Neuronal stem cell (in vitro differentiated cells): ENCODE data around the gene RASSF8.
A peak's percentile ranks its signal among the peaks of the same experiment; 100 is the strongest.

Source experiments
- DNase-seq: peaks from one replicate; pipeline ENCODE4 v3.0.0-alpha.2; 2013; ENCODE audit warnings: low spot score
- H2AFZ ChIP-seq: one replicate; pipeline ENCODE4 v1.6.1; 2013; ENCODE audit warnings: mild to moderate bottlenecking, low read length, inconsistent platforms
- H2AK5ac ChIP-seq: 2 replicates; pipeline ENCODE4 v1.6.1; 2013; ENCODE audit warnings: low read depth, mild to moderate bottlenecking, inconsistent platforms, low read length, moderate library complexity, mixed read lengths
- H2BK120ac ChIP-seq: 2 replicates; pipeline ENCODE4 v1.6.1; 2013; ENCODE audit warnings: low read depth, mild to moderate bottlenecking, inconsistent platforms, low read length, moderate library complexity, mixed read lengths
- H2BK12ac ChIP-seq: one replicate; pipeline ENCODE4 v1.6.1; 2013; ENCODE audit warnings: low read length, inconsistent platforms
- H2BK15ac ChIP-seq: 2 replicates; pipeline ENCODE4 v1.6.1; 2013; ENCODE audit warnings: mild to moderate bottlenecking, low read length, inconsistent platforms, mixed read lengths
- H2BK5ac ChIP-seq: one replicate; pipeline ENCODE4 v1.6.1; 2013; ENCODE audit warnings: inconsistent platforms, mild to moderate bottlenecking, low read length, moderate library complexity
- H3K14ac ChIP-seq: one replicate; pipeline ENCODE4 v1.6.1; 2013; ENCODE audit warnings: low read length, inconsistent platforms
- H3K18ac ChIP-seq: 2 replicates; pipeline ENCODE4 v1.6.1; 2013; ENCODE audit warnings: low read length, inconsistent platforms
- H3K23ac ChIP-seq: 2 replicates; pipeline ENCODE4 v1.6.1; 2013; ENCODE audit warnings: low read depth, mild to moderate bottlenecking, mixed read lengths, low read length, inconsistent platforms; ENCODE audit not compliant: poor library complexity
- H3K27ac ChIP-seq: replicated peaks from 3 replicates; pipeline ENCODE4 v1.5.1; 2013; ENCODE audit warnings: low read length, inconsistent platforms
- H3K27me3 ChIP-seq, 3 experiments: 2 replicates each; pipeline ENCODE4 v1.6.1; 2013; ENCODE audit warnings: low read length in 3 of 3, mild to moderate bottlenecking in 2 of 3, inconsistent platforms in 1 of 3, low read depth in 1 of 3, mixed read lengths in 1 of 3, moderate library complexity in 1 of 3; ENCODE audit not compliant: control insufficient read depth in 3 of 3, insufficient read depth in 3 of 3
- H3K36me3 ChIP-seq, 2 donors: replicated peaks in 1 of 2; 2 replicates each; pipeline ENCODE4 v1.6.1; 2013; ENCODE audit warnings: low read length in 2 of 2; ENCODE audit not compliant: control insufficient read depth in 2 of 2, insufficient read depth in 2 of 2
- H3K4ac ChIP-seq: 2 replicates; pipeline ENCODE4 v1.6.1; 2013; ENCODE audit warnings: inconsistent platforms, mild to moderate bottlenecking, low read length, moderate library complexity
- H3K4me1 ChIP-seq, 2 donors: 1 replicate in 1 of 2; 2 replicates in 1 of 2; pipeline ENCODE4 v1.6.1; 2013; ENCODE audit warnings: low read length in 2 of 2, low read depth in 1 of 2; ENCODE audit not compliant: control insufficient read depth in 2 of 2, insufficient read depth in 1 of 2
- H3K4me2 ChIP-seq: one replicate; pipeline ENCODE4 v1.6.1; 2013; ENCODE audit warnings: mild to moderate bottlenecking, low read length, inconsistent platforms; ENCODE audit not compliant: insufficient read depth, poor library complexity, severe bottlenecking
- H3K4me3 ChIP-seq, 2 donors: 2 replicates each; pipeline ENCODE4 v1.5.1; 2013; ENCODE audit warnings: low read length in 2 of 2, mild to moderate bottlenecking in 2 of 2, inconsistent platforms in 1 of 2, moderate library complexity in 1 of 2
- H3K79me1 ChIP-seq: one replicate; pipeline ENCODE4 v1.6.1; 2013; ENCODE audit warnings: low read depth, mild to moderate bottlenecking, inconsistent platforms, low read length, moderate library complexity
- H3K9ac ChIP-seq: one replicate; pipeline ENCODE4 v1.6.1; 2013; ENCODE audit warnings: mild to moderate bottlenecking, low read depth, low read length, inconsistent platforms; ENCODE audit not compliant: poor library complexity
- H3K9me3 ChIP-seq, 2 donors: replicated peaks in 1 of 2; 2 replicates each; pipeline versions ENCODE3 to v1.6.1; 2013; ENCODE audit warnings: low read length in 2 of 2, mild to moderate bottlenecking in 2 of 2, inconsistent platforms in 1 of 2, low read depth in 1 of 2, mixed read lengths in 1 of 2, moderate library complexity in 1 of 2; ENCODE audit not compliant: control insufficient read depth in 2 of 2, insufficient read depth in 1 of 2
- H4K8ac ChIP-seq: one replicate; pipeline ENCODE4 v1.6.1; 2013; ENCODE audit warnings: low read depth, mild to moderate bottlenecking, inconsistent platforms, low read length, moderate library complexity
- H4K91ac ChIP-seq: one replicate; pipeline ENCODE4 v1.6.1; 2013; ENCODE audit warnings: low read length, low read depth, mild to moderate bottlenecking, inconsistent platforms; ENCODE audit not compliant: poor library complexity
- WGBS, 2 donors: extraction: QIAGEN DNeasy Blood & Tissue Kit; methylation state at CpG; one replicate each; pipeline ENCODE4 v1.1.7; 2013; ENCODE audit warnings: missing lambda C conversion rate in 2 of 2, mixed read lengths in 1 of 2; ENCODE audit not compliant: insufficient read length in 2 of 2, insufficient replicate concordance in 1 of 2; ENCODE audit errors: extremely low coverage in 2 of 2; 5-methylcytosine and 5-hydroxymethylcytosine counted together

RASSF8 gene

DNA sequence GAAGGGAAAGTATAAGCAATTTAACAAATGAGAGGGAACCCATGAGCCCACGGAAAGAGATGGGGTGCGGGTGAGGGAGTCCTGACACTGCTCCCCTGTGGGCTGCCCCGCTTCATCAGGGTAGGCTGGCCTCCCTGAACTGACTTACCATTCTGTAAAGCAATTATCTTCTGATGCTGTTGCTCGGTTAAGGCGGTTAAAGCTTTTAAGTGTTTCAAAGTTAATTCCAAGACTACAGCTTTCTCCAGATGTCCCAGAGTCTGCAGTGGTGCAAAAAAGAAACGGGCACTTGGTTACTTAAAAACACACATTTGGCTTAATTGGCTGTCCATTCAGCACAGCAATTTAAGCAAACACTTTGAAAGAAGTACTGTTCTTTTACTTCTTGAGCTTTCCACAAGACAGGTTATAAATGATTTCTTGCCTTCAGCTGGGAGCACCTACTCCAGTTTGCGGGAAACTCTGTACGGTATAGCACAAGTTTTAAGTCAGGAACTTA lies 165.0 kb downstream of the RASSF8 start:
- no CpG with 5 or more reads among the region's 8 CpGs for whole genome bisulfite sequencing, 2 donors

GRCh38 chr12:26124446-26125399 lies 166.2 kb downstream of the RASSF8 start, which contains the start of gene BHLHE41:
Gene BHLHE41, minus strand, starts transcription at chr12:26125037. Its CDS starts 258 bp downstream, at chr12:26124779.
- Histone ChIP-seq H2AK5ac (no peak within 1 kb of the TSS), H3K14ac (peak within 1 kb of the TSS; percentile 97), H2BK15ac (no peak within 1 kb of the TSS), H3K27me3 (peaks cover 14 to 75% (median 74%) of the 10 kb centered on the region in 3 experiments), H2BK5ac (no peak within 1 kb of the TSS), H4K91ac (no peak within 1 kb of the TSS), H3K9me3 (no peaks in the 10 kb centered on the region), H3K23ac (peak within 1 kb of the TSS; percentile 17), H3K36me3 (no peaks in the 10 kb centered on the region), H3K4me2 (peak within 1 kb of the TSS; percentile 95), H3K27ac (no peak within 1 kb of the TSS), H4K8ac (no peak within 1 kb of the TSS), H3K4ac (no peak within 1 kb of the TSS), H2BK120ac (no peak within 1 kb of the TSS), H3K4me1 (peaks cover 9 to 11% of the 10 kb centered on the region in 2 donors), H3K79me1 (no peaks in the 10 kb centered on the region), H2AFZ (peak within 1 kb of the TSS; percentile 96), H2BK12ac (no peak within 1 kb of the TSS), H3K4me3 (peak within 1 kb of the TSS; percentile 49 to 83), H3K9ac (peak within 1 kb of the TSS; percentile 78), H3K18ac (peak within 1 kb of the TSS; percentile 58)
- peak; percentile 51 for DNase-seq
- no CpG with 5 or more reads among the region's 54 CpGs for WGBS, 2 donors

More for the DNA sequence above, 165.0 kb downstream of the RASSF8 start:
- Histone ChIP-seq H3K14ac (no peak overlapping the region), H3K27me3 (peaks cover 14 to 68% (median 65%) of the 10 kb centered on the region in 3 experiments), H3K36me3 (no peaks in the 10 kb centered on the region), H3K27ac (no peak overlapping the region), H2BK12ac (no peak overlapping the region), H4K91ac (no peak overlapping the region), H2AK5ac (no peak overlapping the region), H2AFZ (peak overlapping the region; percentile 92), H2BK120ac (no peak overlapping the region), H3K4me3 (no peak overlapping the region), H3K79me1 (no peaks in the 10 kb centered on the region), H3K18ac (no peak overlapping the region), H2BK15ac (no peak overlapping the region), H3K4me2 (peak overlapping the region; percentile 95), H4K8ac (no peak overlapping the region), H3K4ac (no peak overlapping the region), H3K9me3 (no peaks in the 10 kb centered on the region), H2BK5ac (no peak overlapping the region), H3K23ac (no peak overlapping the region), H3K9ac (no peak overlapping the region), H3K4me1 (peaks cover 9 to 11% of the 10 kb centered on the region in 2 donors)
- no peak for DNase-seq

DNA sequence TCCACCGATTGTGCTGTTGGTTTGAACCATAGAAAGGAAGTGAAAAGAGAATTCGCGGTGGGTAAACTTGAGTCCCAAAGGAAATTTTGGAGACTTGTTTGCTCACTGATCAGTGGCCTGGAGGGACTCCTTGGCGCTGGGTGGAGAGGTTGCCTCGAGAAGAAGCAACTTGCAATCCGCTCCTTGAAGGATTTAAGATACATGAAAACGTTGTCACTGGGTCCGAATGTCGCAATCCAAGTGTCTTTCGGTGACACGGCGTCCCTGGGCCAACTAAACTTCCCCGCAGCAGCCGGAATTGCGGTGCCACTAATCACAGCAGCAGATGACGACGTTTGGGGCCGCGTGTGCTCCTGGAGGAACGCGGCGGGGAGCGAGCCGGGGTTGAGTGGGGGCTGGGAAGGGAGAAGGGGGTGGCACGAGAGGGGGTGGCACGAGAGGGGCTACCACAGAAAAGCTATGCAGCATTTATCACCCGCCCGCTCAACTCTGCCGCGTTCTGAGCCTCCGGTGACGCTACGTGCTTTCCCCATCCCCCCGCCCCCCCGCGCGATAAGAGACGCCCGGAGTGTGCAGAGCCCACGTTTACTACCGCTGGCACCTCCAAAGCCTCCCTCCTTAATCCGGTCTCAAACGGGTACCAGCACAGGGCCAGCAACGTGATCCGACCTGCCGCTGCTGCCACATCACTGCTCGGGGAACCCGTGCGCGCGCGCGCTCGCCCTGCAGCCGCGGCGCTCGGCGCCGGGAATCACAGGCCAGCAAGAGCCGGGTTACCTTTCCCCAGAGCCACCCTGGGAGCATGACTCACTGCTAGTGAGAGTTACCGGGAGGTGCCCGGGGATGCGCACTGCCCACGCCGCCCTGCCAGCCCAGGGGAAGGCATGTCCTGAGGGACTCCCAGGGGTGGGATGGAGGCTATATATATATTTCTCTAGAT lies 167.2 kb downstream of the RASSF8 start:
- no peaks in the 10 kb centered on the region for H3K36me3 ChIP-seq
- no CpG with 5 or more reads among the region's 66 CpGs for WGBS, 2 donors
- no peak overlapping the region for H4K91ac ChIP-seq
- no peak overlapping the region for H2BK15ac ChIP-seq
- H3K18ac ChIP-seq: peak overlapping the region; percentile 35
- H2BK120ac ChIP-seq: no peak overlapping the region
- peaks cover 9 to 11% of the 10 kb centered on the region in 2 donors for H3K4me1 ChIP-seq
- peak; percentile 65 for DNase-seq
- peak overlapping the region; percentile 96 for H2AFZ ChIP-seq
- H3K4ac ChIP-seq: no peak overlapping the region
- no peak overlapping the region for H4K8ac ChIP-seq
- no peak overlapping the region for H2AK5ac ChIP-seq
- H3K14ac ChIP-seq: no peak overlapping the region
- peak overlapping the region; percentile 47 for H3K9ac ChIP-seq
- no peaks in the 10 kb centered on the region for H3K79me1 ChIP-seq
- no peak overlapping the region for H2BK5ac ChIP-seq
- no peak overlapping the region for H2BK12ac ChIP-seq
- H3K4me3 ChIP-seq: peak overlapping the region; percentile 49 to 83
- H3K9me3 ChIP-seq: no peaks in the 10 kb centered on the region
- H3K27ac ChIP-seq: no peak overlapping the region
- H3K4me2 ChIP-seq: peak overlapping the region; percentile 95
- peaks cover 14 to 74% (median 72%) of the 10 kb centered on the region in 3 experiments for H3K27me3 ChIP-seq
- peak overlapping the region; percentile 17 for H3K23ac ChIP-seq
